Skin epidermis (tissue), 12 donors: ENCODE data around the gene TCF3.

ENCODE experiments used
- H3K27ac ChIP-seq, 21 experiments: fragments of 200-600 bp; sonication (generic) in 11 of 21; one replicate each; pipeline ENCODE4 v1.5.0; 2020; ENCODE audit warnings: mild to moderate bottlenecking in 3 of 21, inconsistent platforms in 2 of 21, moderate library complexity in 2 of 21
- H3K4me3 ChIP-seq, 7 experiments: fragments of 200-600 bp; sonication (generic) in 2 of 7; one replicate each; pipeline ENCODE4 v1.5.0; 2020; ENCODE audit warnings: inconsistent platforms in 2 of 7, mild to moderate bottlenecking in 2 of 7, moderate library complexity in 1 of 7

Gene TCF3

DNA sequence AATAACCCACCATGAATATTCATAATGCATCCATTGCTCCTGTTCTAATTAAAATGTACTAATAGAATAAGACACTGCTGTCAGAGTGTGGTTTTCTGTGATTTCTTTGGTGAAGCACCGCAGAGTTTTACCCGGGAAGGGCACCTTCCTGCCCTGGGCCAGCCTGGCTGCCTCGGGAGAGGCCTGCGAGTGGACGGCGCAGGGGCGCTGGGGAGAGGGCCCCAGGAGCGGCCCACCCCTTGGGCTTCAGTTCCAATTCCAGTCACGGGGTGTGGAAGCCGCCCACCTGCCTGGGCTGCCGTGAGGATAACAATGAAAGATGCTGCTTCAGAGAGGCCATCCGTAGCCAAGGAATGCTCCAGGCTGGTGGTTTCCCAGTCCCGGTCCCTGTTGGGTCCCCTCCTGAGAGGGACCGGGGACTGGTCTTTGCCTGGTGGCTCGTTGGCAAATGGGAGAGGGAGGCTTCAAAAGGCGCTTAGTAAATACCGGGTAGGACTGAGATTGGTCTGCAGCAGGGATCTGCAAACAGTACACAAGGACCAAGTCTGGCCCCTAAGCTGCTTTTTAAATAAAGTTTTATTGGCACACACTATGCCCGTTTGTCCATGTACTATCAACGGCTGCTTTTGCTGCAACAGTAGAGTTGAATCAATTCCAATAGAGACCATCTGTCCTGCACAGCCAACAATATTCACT is 18.0 kb downstream of the TCF3 start:
- Histone ChIP-seq H3K27ac (no peak overlapping the region), H3K4me3 (no peak overlapping the region)

DNA sequence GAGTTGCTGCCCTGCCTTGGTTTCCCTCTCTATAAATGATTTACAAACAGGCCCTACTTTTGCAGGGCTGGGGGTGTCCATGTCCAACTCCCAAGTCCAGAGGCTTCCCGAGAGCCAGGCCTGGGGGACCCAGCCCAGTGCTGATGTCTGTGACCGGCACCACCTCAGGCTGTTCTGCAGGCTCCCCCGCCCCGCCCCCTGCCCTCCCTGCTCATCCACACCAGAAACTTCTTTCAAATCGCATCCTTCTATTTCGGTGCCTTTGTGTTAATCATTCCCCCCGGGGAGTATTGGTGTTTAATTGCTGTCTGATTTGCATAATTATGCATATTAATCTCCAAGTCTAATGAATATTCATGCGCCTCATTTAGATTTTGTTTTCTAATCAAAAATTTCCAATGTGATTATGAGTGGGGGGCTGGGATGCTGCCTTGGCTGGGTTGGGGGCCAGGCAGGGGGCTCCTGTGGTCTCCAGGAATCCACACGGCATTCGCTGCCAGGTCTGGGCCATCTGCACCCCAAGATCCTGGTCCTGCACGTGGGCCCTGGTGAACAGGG is 19.1 kb downstream of the TCF3 start:
- Histone ChIP-seq H3K4me3 (no peak overlapping the region), H3K27ac (no peak overlapping the region)

DNA sequence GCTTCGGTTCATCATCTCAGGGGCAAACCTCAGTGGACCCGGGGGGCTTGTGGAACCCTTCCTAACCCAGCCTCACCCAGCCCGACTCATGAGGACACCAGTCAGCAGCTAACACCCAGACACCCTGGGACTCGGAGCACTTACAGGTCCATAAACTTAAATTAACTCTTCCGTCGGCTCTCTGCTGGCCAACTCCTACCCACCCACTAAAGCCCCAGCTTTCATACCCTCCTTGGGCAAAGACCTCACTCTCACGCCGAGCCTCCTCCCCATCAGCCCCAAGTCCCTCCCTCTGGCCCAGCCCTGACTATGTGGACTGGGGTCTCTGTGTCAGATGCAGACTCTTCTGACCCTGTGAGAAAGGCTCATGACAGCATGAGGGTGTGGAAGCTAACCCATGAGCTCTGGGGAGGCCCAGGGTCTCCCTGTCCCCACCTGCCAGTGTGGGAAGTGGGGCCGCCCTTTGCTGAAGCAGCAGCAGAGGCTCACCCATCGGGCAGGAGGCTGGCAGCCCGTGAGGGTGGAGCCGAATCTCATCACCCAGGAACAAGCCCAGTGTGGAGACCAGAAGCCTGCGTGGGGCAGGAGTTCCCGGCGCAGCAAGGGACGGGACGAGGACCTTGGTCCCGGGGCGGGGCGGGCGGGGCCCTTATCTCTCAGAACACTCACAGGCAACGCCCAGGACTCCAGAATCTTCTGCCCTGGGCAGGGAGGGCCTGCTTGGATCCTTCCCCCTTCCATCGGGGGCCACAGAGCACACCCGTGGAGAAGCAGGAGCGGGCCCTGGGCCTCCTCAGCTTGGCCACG is 19.8 kb downstream of the TCF3 start:
- no peak overlapping the region for H3K4me3 ChIP-seq
- no peak overlapping the region for H3K27ac ChIP-seq

DNA sequence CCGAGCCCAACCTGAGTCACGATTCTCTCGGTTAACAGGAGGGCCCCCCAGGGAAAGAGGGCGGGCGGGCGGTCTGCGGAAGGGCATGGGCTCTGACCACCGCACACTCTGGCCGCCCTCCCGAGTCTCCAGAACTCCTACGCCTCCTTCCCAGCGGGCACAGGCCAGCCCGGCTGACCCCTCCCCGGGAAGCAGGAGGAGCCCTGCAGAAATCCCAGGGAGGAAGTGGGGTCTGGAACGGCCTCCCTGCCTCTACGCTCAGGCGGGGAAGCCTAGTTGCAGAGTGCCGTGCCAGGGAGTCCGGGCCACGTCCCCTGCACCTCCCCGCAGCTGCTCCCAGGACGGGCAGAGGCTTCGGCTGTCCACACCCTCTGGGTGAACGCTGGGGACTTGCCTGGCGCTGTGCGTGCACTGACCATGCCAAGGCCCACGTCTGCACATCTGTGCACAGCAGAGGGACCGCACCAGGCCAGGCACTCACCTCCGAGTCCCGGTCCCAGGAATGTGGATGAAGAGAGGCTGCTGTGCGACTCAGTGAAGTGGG is 20.8 kb downstream of the TCF3 start:
- H3K4me3 ChIP-seq = no peak overlapping the region
- no peak overlapping the region for H3K27ac ChIP-seq

DNA sequence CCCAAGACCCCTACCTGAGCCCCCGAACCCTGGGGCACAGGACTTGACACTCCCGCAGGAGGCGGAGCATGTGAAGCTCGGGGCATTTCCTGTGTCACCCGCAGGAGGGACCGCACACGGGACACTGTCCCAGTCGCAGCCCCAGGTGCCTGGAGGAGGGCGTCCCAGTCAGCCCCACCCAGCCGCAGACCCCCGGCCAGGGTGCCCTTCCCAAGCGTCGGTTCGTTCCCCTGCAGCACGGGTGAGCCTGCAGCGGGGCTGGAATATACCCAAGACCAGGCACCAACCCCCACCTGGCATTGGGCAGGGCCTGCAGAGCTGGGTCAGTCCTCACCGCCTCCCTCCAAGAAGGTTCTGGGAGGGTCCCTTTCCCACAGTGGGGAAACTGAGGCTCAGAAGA is 21.6 kb downstream of the TCF3 start:
- Histone ChIP-seq H3K4me3 (no peak overlapping the region), H3K27ac (no peak overlapping the region)

DNA sequence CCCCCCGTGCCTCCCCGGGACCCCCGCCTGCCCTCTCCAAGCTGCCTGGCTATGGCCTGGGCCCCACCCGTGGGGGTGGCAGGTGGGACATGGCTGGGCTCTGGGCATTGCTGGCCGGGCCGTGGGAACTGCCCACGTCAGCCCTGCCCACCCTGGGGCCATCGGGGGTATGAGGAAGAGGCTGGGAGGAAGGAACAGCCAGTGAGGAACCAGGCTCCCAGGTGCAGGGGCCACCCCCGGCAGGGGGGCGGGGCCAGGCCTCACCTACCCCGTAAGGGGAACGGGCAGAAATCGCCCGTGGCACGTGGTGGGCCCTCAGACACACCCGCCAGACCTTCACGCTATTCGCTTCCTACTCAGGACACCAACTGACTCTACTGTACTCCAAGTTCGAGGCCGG is 22.4 kb downstream of the TCF3 start:
- Histone ChIP-seq H3K27ac (no peak overlapping the region), H3K4me3 (no peak overlapping the region)

DNA sequence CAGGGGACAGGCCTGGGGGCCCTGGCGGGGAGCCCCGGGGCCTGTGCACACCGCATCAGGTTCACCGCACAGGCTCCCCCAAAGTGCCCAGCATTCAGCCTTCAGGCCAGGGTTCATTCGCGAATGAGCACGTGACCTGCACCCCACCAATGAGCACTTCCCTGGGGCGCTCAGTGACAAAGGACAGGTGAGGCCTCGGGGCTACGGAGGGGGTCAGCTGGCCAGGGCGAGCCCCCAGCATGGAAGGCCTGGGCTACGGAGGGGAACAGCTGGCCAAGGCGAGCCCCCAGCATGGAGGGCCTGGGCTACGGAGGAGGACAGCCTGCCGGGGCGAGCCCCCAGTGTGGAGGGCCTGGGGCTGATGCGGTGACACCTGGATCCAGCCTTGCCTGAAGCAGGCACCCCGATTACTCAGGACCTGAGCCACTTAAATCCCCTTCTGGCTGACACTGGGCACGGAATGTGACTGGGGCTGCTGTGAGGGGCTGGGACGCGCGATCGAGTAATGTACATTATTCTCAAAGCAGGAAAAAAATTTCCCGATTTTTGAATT is 23.1 kb downstream of the TCF3 start:
- Histone ChIP-seq H3K4me3 (no peak overlapping the region), H3K27ac (no peak overlapping the region)

DNA sequence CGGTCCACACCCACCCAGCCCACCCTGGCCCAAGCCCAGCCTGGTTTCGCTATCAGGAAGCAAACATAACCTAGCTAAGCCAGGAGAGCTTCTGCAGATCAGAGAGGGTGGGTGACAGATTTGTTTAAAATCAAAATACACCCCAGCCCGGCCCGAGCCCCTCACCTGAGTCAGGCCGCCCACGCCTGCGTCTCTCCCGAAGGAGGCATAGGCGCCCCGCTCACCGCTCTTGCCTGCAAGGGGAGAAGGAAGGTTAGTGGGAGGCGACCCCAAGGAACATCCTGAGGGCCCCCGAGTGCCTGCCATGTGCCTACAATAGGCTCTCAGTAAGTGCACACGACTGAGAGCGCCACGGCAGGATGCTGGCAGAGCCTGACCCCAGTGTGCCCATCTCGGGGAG is 25.2 kb downstream of the TCF3 start:
- H3K4me3 ChIP-seq = no peak overlapping the region
- no peak overlapping the region for H3K27ac ChIP-seq

DNA sequence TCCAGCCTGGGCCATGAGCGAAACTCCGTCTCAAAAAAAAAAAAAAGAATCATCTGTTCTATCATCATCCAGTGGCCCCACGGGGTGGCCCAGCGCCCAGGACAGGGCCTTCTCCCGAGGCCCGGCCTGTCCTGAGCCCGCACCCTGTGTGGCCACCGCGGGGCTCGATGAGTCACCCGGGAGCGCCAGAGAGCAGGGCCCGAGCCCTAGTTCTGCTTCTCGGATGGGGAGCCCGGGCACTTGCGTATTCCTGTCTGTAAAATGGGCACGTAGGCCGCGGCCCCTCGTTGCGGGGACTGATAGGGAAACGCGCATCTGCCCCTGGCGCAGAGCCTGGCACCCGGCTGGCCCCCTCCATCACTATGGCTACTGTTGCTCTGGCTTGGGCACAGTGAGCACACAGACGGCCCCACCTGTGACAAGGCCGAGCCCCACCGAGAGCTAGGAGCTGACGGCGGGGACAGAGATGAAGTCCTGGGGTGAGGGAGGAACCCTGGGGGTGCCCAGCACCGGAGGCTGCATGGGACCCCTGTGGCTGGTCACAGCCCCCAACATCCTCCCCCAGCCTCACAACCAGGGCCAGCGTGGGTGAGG is 25.9 kb downstream of the TCF3 start:
- no peak overlapping the region for H3K4me3 ChIP-seq

DNA sequence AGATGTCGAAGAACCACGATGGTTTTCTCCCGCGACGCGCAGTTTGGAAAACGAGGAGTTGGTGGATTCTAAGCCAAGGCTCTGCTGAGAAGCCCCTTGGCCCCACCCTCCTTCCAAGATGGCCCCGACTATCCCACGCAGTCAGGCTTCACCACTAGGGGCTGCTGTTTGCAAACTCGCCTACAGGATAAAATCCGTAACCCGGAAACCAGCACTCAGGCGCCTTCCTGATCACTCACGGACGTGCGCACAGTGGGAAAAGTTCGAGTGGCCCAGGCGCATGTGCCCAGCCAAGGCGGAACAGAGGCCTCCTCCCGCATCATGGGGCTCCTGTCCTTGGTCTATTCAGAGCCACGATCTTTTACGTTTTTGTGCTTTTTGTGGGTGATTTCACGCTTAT is 28.0 kb downstream of the TCF3 start:
- Histone ChIP-seq H3K27ac (no peak overlapping the region), H3K4me3 (no peak overlapping the region)

More for the DNA sequence above, 25.9 kb downstream of the TCF3 start:
- no peak overlapping the region for H3K27ac ChIP-seq

DNA sequence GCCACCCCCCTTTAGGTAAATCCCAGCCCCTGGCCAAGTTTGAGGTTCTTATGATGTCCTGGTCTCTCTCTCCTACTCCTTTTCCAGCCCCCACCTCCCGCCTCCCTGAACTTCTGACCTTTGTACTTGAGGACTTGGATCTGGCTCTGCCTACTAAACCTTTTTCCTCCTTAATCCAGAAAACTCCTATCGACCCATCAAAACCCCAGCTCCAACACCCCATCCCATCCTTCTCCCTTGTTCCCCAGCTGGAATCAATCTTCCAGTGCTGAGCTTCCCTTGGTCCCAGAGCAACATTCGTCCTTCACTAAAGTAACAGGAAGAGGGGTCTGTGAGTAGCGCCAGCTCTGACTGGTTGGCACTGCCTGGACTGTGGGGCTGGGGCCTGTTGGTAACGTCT is 29.9 kb downstream of the TCF3 start:
- Histone ChIP-seq H3K4me3 (no peak overlapping the region), H3K27ac (no peak overlapping the region)

DNA sequence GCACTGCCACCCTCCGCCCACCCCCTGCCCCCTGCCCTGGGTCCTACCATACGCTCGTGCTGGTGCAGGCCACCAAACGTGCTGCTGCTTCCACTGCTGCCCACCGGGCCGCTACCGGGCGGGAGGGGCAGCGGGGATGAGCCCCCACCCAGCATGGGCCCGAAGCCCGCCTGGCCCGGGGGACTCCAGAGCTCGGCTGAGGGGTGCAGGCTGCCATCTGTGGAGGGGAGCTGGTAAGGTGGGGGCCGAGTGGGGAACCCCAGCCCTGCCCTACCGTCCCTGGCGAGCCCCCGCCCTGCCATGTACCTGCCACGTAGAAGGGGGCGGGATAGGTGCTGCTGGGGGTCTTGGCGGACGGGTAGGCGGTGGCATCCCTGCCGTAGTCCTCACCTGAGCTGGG is 30.4 kb downstream of the TCF3 start:
- no peak overlapping the region for H3K27ac ChIP-seq
- H3K4me3 ChIP-seq = no peak overlapping the region

DNA sequence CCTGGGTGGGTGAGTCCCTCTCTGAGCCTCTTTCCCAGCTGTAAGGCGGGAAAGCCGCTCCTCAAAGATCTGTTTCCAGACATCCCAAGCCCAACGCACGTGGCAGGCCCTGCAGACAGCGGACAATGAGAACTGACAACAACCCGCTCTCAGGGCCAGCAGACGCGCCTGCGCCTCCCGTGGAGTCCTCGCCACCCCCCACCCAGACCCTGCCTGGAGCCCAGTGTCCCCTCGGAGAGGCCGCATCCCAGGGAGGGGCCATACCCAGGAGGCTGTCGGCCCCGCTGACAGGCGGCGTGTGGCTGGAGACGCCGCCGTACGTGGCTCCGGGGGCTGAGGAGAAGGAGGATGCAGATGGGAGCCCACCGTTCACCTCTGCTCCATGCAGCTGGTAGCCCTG is 30.8 kb downstream of the TCF3 start:
- H3K27ac ChIP-seq = no peak overlapping the region
- H3K4me3 ChIP-seq = no peak overlapping the region

DNA sequence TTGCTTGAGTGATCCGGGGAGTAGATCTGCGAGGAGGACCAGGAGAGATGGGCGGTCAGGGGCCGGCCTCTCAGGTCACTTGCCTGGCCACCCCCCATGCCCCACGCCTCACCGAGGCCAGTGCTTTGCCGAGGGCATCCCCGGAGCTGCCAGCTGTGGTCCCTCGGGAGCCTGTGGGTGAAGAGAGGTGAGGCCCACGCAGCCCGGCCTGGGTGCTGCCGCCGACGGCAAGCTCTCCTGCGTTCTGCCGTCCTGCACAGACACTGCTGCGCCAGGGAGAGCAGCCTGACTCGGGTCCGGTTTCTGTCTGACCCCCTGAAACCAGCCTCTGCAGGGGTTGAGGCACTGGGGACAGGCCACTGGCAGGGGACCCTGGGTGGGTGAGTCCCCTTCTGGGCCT is 31.4 kb downstream of the TCF3 start:
- H3K4me3 ChIP-seq = no peak overlapping the region
- H3K27ac ChIP-seq = no peak overlapping the region

DNA sequence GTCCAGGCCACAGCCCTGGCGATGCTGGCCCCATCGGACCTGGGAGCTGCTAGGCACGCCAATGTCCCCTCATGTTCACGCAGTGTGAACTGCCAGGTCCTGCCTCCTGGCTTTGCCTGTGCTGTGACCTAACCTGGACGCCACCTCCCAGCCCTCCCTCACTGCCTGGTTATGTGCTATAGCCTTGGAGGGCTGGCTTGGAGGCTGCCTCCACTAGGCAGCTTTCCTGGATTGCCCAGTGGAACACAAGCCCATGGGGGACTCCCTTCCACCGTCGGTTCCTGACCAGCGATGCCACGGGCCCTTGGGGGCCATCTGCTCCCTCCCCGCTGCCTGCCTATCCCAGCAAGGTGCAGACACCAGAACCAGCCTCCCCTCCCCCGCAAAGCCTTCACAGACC is 31.9 kb downstream of the TCF3 start:
- Histone ChIP-seq H3K27ac (no peak overlapping the region), H3K4me3 (no peak overlapping the region)

DNA sequence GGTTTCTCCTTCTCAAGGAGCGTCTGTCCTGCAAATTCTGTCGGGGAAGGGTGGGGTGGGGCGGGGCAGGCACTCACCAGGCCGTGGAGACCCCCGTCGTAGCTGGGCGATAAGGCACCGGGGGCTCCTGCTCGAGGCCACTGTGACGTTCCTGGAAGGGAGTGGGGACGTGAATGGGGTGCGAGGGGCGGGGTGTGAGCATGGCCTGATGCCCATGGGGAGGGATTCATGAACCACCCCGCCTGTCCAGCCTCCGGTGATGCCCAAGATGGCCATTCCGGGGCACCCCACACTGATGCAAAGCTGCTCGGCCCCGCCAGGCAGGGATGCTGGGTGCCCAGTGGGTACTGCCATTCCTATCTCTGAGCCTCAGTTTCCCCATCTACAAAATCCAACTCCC is 32.7 kb downstream of the TCF3 start:
- Histone ChIP-seq H3K4me3 (no peak overlapping the region), H3K27ac (no peak overlapping the region)

DNA sequence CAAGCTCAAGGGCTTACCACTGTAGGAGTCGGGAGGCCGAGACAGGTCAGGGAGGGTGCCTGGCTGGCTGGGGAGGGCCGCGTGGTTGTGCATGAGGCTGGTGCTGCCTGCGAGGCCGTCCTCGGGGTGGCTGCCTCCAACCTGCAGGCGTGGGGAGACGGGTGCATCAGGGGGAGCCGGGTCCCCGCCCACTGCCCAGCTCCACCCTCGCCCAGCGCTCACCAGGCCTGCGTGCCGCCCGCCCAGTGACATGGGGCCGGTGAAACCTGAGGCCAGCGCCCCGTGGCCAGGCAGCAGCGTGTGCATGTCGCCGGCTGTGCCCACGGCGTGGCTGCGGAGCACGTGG is 33.3 kb downstream of the TCF3 start:
- no peak overlapping the region for H3K4me3 ChIP-seq
- no peak overlapping the region for H3K27ac ChIP-seq

DNA sequence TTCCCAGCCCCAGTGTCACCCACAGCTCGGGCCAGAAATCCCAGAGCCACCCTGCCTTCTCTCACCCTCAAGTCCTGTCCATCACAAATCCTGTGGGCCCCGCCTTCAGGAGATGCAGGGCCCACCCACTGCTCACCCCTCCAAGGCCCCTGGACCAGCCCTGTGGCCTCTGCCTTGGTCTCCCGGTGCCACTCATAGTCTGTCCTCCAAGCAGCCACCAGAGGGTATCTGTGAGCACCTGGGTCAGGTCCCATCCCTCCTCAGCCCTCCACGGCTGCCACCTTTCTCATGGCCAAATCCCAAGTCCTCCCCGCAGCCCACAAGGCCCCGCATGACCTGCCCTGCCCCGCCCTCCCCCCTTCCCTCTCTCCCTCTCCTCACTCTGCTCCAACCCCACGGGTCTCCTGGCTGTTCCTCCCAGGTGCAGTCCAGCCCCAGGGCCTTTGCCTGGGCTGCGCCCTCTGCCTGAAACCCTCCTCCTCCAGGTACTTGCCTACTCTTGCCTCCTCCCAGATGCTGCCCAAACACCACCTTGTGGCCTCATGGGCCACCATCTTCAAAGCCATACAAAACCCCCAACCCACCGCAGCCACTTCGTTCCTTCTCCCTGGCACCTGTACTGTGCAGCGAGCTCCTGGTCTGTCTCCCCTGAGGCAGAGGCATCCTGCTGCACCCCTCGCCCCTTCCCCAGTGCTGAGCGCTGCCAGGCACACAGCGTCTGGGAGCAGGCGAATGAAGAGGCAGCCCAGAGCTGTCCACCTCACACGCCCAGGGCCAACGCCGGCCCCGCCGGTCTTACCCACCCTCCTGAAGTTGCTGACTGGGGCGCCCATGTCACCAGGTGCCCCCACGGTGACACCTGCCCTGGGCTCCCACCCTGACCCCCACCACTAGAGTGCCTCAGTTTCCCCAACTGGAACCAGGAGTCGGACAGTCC is 34.0 kb downstream of the TCF3 start:
- no peak overlapping the region for H3K27ac ChIP-seq
- H3K4me3 ChIP-seq = no peak overlapping the region

DNA sequence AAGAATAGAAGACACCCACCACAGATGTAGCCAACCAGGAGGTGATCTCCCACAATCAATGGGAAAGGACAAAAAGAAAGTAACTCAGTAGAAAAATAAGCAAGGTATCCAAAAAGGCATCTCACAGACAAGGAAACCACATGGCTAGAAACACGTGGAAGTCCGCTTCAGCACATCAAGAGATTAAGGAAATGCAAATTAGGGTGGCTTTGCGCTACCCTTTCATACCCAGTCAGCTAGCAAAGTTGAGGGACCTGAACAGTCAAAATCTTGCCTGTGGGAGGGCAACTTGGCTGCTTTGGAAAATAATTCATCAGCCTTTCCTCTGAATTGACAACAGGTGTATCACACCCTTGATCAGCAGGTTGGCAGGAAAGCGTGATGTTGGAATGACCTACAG is 35.5 kb downstream of the TCF3 start:
- no peak overlapping the region for H3K4me3 ChIP-seq
- no peak overlapping the region for H3K27ac ChIP-seq
